VCaP (cell line): Measurements from ENCODE around the gene FBXO17.
"Not testable (repeated sequence)": the region's sequence is repeated elsewhere in the genome, so short reads cannot be mapped to it uniquely, and the experiment has no call there.

Experiments used
- H3K27ac ChIP-seq: fragments of 450-650 bp; 2 replicates; pipeline ENCODE4 v1.5.1; 2017
- TF ChIP-seq, protein P1 (sequence below): fragments of 450-650 bp; conservative IDR thresholded peaks from 2 replicates; pipeline ENCODE4 v1.5.1; 2017; ENCODE audit warnings: mild to moderate bottlenecking, moderate library complexity

The FBXO17 gene

DNA sequence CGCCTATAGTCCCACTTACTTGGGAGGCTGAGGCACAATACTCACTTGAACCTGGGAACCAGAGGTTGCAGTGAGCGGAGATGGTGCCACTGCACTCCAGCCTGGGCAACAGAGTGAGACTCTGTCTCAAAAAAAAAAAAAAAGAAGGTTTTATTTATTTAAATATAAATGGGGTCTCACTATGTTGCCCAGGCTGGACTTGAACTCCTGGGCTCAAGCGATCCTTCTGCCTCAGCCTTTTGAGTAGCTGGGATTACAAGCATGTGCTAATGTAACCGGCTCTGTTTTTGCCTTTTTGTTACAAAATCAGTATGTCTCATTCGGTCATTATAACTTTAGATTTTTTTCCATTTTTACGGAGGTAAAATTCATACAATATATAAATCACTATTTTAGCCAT, 32.6 kb upstream of the FBXO17 start:
- TF ChIP-seq, protein P1, sequence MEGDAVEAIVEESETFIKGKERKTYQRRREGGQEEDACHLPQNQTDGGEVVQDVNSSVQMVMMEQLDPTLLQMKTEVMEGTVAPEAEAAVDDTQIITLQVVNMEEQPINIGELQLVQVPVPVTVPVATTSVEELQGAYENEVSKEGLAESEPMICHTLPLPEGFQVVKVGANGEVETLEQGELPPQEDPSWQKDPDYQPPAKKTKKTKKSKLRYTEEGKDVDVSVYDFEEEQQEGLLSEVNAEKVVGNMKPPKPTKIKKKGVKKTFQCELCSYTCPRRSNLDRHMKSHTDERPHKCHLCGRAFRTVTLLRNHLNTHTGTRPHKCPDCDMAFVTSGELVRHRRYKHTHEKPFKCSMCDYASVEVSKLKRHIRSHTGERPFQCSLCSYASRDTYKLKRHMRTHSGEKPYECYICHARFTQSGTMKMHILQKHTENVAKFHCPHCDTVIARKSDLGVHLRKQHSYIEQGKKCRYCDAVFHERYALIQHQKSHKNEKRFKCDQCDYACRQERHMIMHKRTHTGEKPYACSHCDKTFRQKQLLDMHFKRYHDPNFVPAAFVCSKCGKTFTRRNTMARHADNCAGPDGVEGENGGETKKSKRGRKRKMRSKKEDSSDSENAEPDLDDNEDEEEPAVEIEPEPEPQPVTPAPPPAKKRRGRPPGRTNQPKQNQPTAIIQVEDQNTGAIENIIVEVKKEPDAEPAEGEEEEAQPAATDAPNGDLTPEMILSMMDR: no peak
- no peak overlapping the region for H3K27ac ChIP-seq

DNA sequence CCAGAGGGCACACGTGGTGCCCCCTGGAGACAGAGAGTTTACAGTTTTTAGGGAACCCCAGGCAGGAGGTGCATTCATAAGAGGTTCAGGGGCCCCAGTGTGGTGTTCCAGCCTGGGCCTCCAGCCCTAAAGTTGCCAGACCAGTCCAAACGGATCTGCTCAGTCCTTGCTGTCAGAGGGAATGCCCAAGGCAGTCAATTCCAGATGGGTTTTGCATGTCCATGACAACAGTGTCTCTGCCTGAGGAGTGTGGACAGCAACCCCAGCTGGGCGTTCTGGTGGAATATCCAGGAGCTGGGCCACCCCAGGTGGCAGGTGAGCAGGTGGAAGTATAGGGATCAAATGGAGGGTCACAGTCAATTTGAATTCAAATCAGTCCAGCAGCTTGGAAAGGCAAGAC, 31.6 kb upstream of the FBXO17 start:
- TF ChIP-seq, protein P1: no peak

DNA sequence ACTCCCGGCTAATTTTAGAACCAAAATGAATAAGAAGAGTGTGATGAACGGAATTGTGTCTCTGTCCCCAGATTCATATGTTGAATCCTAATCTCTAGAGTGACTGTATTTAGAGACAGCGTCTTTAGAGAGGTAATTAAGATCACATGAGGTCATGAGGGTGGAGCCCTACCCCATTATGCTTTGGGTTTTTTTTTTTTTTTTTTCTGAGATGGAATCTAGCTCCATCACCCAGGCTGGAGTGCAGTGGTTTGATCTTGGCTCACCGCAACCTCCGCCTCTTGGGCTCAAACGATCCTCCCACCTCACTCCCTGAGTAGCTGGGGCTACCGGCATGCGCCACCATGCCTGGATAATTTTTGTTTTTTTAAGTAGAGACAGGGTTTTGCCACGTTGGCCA, 28.9 kb upstream of the FBXO17 start:
- TF ChIP-seq, protein P1: no peak
- H3K27ac ChIP-seq: no peak overlapping the region

More for the DNA sequence above, 31.6 kb upstream of the FBXO17 start:
- no peak overlapping the region for H3K27ac ChIP-seq

DNA sequence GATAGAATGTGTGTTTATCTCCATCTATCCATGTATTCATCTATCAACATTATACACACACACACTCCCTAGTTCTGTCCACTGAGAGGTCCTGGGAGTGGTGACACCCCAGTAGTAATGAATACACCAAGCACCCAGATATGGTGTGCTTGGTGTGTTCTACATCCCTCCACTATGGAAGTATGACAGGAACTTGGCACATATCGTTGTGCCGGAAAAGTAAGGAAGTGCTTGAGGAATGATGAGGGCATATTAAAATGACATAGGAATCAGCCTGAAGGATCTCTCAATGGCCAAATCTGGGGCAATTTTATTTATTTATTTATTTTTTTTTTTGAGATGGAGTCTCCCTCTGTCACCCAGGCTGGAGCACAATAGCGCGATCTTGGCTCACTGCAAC, 28.3 kb upstream of the FBXO17 start:
- TF ChIP-seq, protein P1: no peak
- H3K27ac ChIP-seq: no peak overlapping the region

DNA sequence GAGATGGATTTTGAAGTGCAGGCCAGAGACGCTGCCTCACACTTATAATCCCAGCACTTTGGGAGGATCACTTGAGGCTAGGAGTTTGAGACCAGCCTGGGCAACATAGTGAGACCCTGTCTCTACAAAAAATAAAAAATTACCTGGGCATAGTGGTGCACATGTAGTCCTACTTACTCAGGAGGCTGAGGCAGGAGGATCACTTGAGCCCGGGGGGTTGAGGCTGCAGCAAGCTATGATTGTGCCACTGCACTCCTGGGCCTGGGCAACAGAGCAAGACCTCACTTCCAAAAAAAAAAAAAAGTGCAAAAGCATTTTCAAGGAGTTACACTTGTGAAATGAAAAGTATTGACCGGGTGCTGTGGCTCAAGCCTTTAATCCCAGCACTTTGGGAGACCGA, 27.6 kb upstream of the FBXO17 start:
- TF ChIP-seq, protein P1: no peak

DNA sequence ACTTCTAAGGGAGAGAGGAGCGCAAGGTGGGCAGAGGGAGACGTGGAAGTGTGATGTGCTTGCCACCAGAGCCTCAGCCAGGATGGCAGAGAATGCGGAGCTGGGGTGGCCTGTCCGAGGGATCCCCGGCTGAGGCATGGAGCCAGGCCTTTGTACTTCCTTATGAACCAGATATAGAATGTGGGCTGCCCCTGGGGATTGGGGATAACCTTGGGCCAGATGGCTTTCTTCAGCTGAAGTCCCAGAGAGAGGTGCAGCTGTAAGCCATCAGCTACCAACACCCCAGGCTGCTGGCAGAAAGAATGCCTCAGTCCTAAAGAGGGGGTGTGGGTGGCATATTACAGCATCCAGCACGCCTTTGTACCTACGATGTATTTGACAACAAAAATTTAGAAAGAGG, 25.5 kb upstream of the FBXO17 start:
- H3K27ac ChIP-seq: peak overlapping the region; percentile 29; the same call in 1 of the 2 replicates
- TF ChIP-seq, protein P1: no peak

More for the DNA sequence above, 27.6 kb upstream of the FBXO17 start:
- no peak overlapping the region for H3K27ac ChIP-seq

DNA sequence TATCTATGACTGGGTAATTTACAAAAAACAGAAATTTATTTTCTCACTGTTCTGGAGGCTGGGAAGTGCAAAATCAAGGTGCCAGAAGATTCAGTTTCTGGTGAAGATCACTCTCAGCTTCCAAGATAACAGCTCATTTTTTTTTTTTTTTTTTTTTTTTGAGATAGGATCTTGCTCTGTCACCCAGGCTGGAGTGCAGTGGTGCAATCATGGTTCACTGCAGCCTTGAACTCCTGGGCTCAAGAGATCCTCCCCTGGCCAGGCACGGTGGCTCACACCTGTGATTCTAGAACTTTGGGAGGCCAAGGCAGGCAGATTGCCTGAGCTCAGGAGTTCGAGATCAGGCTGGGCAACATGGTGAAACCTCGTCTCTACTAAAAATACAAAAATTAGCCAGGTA, 22.0 kb upstream of the FBXO17 start:
- H3K27ac ChIP-seq: not testable (repeated sequence)

DNA sequence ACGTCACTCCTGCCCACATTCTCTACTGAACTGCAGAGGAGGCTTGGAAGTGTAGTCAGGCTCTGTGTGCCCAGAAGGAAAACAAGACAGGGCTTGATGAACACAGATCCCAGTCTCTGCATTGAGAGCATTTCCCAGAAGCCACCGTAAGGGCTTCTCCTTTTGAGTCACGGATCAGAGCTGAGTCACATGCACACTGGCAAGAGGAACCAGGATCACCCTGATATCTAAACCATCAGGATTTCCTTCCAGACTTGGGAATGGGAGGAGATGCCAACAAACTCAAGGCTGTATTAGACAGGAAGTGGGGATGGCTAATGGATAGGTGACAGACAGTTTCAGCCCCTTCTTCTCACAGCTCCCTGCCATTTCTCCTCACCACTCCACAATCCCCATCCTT, 17.7 kb upstream of the FBXO17 start:
- TF ChIP-seq, protein P1: no peak
- no peak overlapping the region for H3K27ac ChIP-seq
